CD14-positive monocyte (primary cell): Measurements from ENCODE around the gene PABPN1L. TPM values are rescaled to one million over a fixed set of nuclear protein-coding genes. Genes with fewer than 3 reads are reported as not detected.

Experiments used
- DNase-seq, 3 donors: peaks; one replicate each; pipeline ENCODE4 v3.0.0-alpha.2; 2011 to 2022
- H2AFZ ChIP-seq: 2 replicates; pipeline ENCODE4 v1.6.0; 2012; ENCODE audit warnings: mild to moderate bottlenecking, low read depth, low read length, inconsistent platforms; ENCODE audit not compliant: insufficient read depth, poor library complexity, severe bottlenecking
- H3K27ac ChIP-seq, 2 donors: 1 replicate in 1 of 2; 2 replicates in 1 of 2; pipeline ENCODE4 v1.5.1; 2012 to 2013; ENCODE audit warnings: low read length in 2 of 2, control low read depth in 1 of 2, inconsistent platforms in 1 of 2, low read depth in 1 of 2, mild to moderate bottlenecking in 1 of 2
- H3K27me3 ChIP-seq, 2 donors: one replicate each; pipeline versions ENCODE4 v1.6.0 to v1.6.1; 2011 to 2013; ENCODE audit warnings: low read length in 2 of 2; ENCODE audit not compliant: control insufficient read depth in 2 of 2, insufficient read depth in 2 of 2
- H3K36me3 ChIP-seq, 2 donors: replicated peaks in 1 of 2; 1 replicate in 1 of 2; 2 replicates in 1 of 2; pipeline versions ENCODE4 v1.5.1 to v1.6.1; 2012 to 2013; ENCODE audit warnings: low read length in 2 of 2, control low read depth in 1 of 2, inconsistent platforms in 1 of 2, mild to moderate bottlenecking in 1 of 2; ENCODE audit not compliant: insufficient read depth in 2 of 2, control insufficient read depth in 1 of 2
- H3K4me1 ChIP-seq, 2 donors: 1 replicate in 1 of 2; 2 replicates in 1 of 2; pipeline versions ENCODE4 v1.5.1 to v1.6.1; 2012 to 2013; ENCODE audit warnings: low read length in 2 of 2, control low read depth in 1 of 2, inconsistent platforms in 1 of 2, mild to moderate bottlenecking in 1 of 2, moderate library complexity in 1 of 2; ENCODE audit not compliant: insufficient read depth in 2 of 2, control insufficient read depth in 1 of 2
- H3K4me2 ChIP-seq: replicated peaks from 2 replicates; pipeline ENCODE3; 2012; ENCODE audit warnings: low read length, moderate library complexity, mild to moderate bottlenecking; ENCODE audit not compliant: poor library complexity, severe bottlenecking; ENCODE audit errors: extremely low read depth
- H3K4me3 ChIP-seq, 3 experiments: fragments of 200-600 bp in 1 of 3; sonication (generic) in 1 of 3; replicated peaks in 1 of 3; 1 replicate in 2 of 3; 2 replicates in 1 of 3; pipeline ENCODE4 v1.5.1; 2011 to 2013; ENCODE audit warnings: low read length in 3 of 3, mild to moderate bottlenecking in 3 of 3, control low read depth in 2 of 3, low read depth in 2 of 3, inconsistent platforms in 1 of 3, moderate library complexity in 1 of 3
- H3K79me2 ChIP-seq: 2 replicates; pipeline ENCODE4 v1.6.0; 2012; ENCODE audit warnings: mild to moderate bottlenecking, control low read depth, inconsistent platforms, low read length, moderate library complexity; ENCODE audit not compliant: insufficient read depth
- H3K9ac ChIP-seq: 2 replicates; pipeline ENCODE4 v1.6.0; 2017; ENCODE audit warnings: low read length, mild to moderate bottlenecking; ENCODE audit not compliant: insufficient read depth, poor library complexity, severe bottlenecking
- H3K9me3 ChIP-seq, 2 donors: replicated peaks in 1 of 2; 1 replicate in 1 of 2; 2 replicates in 1 of 2; pipeline versions ENCODE4 v1.5.1 to v1.6.1; 2012 to 2013; ENCODE audit warnings: low read length in 2 of 2, control low read depth in 1 of 2; ENCODE audit not compliant: control insufficient read depth in 1 of 2, insufficient read depth in 1 of 2
- H4K20me1 ChIP-seq: 2 replicates; pipeline ENCODE4 v1.6.0; 2012; ENCODE audit warnings: mild to moderate bottlenecking, low read length, control low read depth, moderate library complexity; ENCODE audit not compliant: insufficient read depth
- H3K27ac Mint-ChIP-seq, 7 donors: one replicate each; pipeline ENCODE4 v1.8.0; 2020; ENCODE audit warnings: mild to moderate bottlenecking in 7 of 7, mixed read lengths in 7 of 7, moderate library complexity in 6 of 7, inconsistent platforms in 2 of 7
- H3K27me3 Mint-ChIP-seq, 3 donors: one replicate each; pipeline ENCODE4 v1.8.0; 2021 to 2022; ENCODE audit warnings: low read depth in 3 of 3, mild to moderate bottlenecking in 3 of 3, mixed read lengths in 3 of 3, moderate library complexity in 3 of 3, inconsistent platforms in 1 of 3
- H3K36me3 Mint-ChIP-seq, 2 donors: one replicate each; pipeline ENCODE4 v1.8.0; 2020; ENCODE audit warnings: mixed read lengths in 2 of 2, inconsistent platforms in 1 of 2, mild to moderate bottlenecking in 1 of 2
- H3K4me1 Mint-ChIP-seq: one replicate; pipeline ENCODE4 v1.8.0; 2020; ENCODE audit warnings: mild to moderate bottlenecking, mixed read lengths
- H3K4me3 Mint-ChIP-seq, 2 donors: one replicate each; pipeline ENCODE4 v1.8.0; 2020; ENCODE audit warnings: mild to moderate bottlenecking in 2 of 2, mixed read lengths in 2 of 2, moderate library complexity in 1 of 2
- H3K9me3 Mint-ChIP-seq, 7 donors: one replicate each; pipeline ENCODE4 v1.8.0; 2020 to 2022; ENCODE audit warnings: mixed read lengths in 7 of 7, mild to moderate bottlenecking in 6 of 7, moderate library complexity in 6 of 7, inconsistent platforms in 2 of 7
- WGBS: methylation state at CpG from one replicate; pipeline ENCODE4 v1.1.5; 2013; ENCODE audit warnings: missing lambda C conversion rate; ENCODE audit not compliant: insufficient coverage; 5-methylcytosine and 5-hydroxymethylcytosine counted together
- intact Hi-C, 2 donors: fragments of 100-400 bp; cut with micrococcal nuclease; formaldehyde crosslinking; loops; one replicate each; pipeline versions ENCODE4 v1.15.0 to v1.15.1; 2023
- polyA plus RNA-seq, 3 donors: library from polyadenylated mRNA; depleted of rRNA in 1 of 3; unstranded in 2 of 3; stranded (reverse) in 1 of 3; fragments of 300-500 nt in 2 of 3; fragments of >200 nt in 1 of 3; fragmentation: Illumina TruSeq in 2 of 3; gene quantifications; 1 replicate in 2 of 3; 2 replicates in 1 of 3; pipeline ENCODE4 v1.2.3, GENCODE V29; 2012 to 2021
- TF ChIP-seq, protein P1 (sequence below): fragments of 200-600 bp; IDR thresholded peaks from one replicate; pipeline ENCODE4 v1.8.0; 2022; ENCODE audit warnings: antibody characterized with exemption, mild to moderate bottlenecking

The PABPN1L gene
- polyA plus RNA-seq, 3 donors, result 0.39 TPM; not detected in 2

DNA sequence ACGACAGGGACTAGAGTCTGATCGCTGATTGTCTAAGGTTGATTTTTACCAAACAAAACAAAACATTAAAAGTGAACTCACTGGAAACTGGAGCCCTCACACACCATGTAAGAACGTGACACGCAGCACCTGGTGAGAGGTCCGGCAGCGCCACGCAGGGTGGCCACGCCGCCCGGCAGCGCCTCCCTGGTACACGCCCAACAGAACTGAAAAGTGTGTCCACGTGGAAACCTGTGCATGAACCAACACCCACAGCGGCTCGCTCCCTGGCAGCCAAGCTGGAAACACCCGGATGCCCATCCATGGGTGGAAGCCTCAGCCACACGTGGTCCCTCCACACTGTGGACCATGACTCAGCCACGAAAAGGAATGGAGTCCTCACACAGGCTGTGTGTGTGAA is 18.8 kb downstream of the PABPN1L start:
- no peaks in the 10 kb centered on the region for H3K27me3 ChIP-seq
- H3K9ac ChIP-seq, result no peak overlapping the region
- no peak overlapping the region for H3K27ac ChIP-seq
- H3K4me3 ChIP-seq, result no peak overlapping the region
- intact Hi-C loops, result no loop called here
- 98% methylated on average over 17 of the region's 18 CpGs for WGBS
- peaks cover 41 to 67% of the 10 kb centered on the region in 2 donors for H3K36me3 Mint-ChIP-seq
- peaks cover 33% of the 10 kb centered on the region in 2 donors for H3K36me3 ChIP-seq
- no peak overlapping the region for H3K27ac Mint-ChIP-seq
- no peak overlapping the region for H2AFZ ChIP-seq
- no peak for DNase-seq
- peaks cover under 1% of the 10 kb centered on the region in 2 donors for H3K4me1 ChIP-seq
- H3K4me2 ChIP-seq, result no peak overlapping the region
- no peaks in the 10 kb centered on the region for H3K9me3 Mint-ChIP-seq
- H3K9me3 ChIP-seq, result no peaks in the 10 kb centered on the region
- peaks cover 80% of the 10 kb centered on the region for H4K20me1 ChIP-seq
- H3K79me2 ChIP-seq, result peaks cover 11% of the 10 kb centered on the region
- peaks cover 7% of the 10 kb centered on the region for H3K4me1 Mint-ChIP-seq
- no peak overlapping the region for H3K4me3 Mint-ChIP-seq
- H3K27me3 Mint-ChIP-seq, result peaks cover 0 to 2% (median 0%) of the 10 kb centered on the region in 3 donors
- TF ChIP-seq, protein P1, sequence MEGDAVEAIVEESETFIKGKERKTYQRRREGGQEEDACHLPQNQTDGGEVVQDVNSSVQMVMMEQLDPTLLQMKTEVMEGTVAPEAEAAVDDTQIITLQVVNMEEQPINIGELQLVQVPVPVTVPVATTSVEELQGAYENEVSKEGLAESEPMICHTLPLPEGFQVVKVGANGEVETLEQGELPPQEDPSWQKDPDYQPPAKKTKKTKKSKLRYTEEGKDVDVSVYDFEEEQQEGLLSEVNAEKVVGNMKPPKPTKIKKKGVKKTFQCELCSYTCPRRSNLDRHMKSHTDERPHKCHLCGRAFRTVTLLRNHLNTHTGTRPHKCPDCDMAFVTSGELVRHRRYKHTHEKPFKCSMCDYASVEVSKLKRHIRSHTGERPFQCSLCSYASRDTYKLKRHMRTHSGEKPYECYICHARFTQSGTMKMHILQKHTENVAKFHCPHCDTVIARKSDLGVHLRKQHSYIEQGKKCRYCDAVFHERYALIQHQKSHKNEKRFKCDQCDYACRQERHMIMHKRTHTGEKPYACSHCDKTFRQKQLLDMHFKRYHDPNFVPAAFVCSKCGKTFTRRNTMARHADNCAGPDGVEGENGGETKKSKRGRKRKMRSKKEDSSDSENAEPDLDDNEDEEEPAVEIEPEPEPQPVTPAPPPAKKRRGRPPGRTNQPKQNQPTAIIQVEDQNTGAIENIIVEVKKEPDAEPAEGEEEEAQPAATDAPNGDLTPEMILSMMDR, result no peak

DNA sequence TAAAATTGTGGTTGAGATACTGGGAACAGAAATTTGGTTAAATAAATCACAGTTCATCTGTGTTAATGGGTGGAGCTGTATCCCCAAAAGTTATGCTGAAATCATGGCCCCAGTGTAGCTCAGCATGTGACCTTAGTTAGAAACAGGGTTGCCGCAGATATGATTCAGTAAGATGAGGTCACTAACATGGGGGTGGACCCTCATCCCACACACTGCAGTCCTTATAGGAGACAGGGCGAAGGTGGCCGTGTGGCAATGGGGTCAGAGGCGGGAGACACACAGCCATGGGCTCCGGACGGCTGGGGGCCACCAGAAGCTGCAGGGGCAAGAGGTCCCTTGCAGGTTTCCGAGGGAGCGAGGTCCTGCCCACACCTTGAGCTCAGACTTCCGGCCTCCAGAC is 20.4 kb downstream of the PABPN1L start:
- no peaks in the 10 kb centered on the region for H3K9me3 ChIP-seq
- no peak for DNase-seq
- no peak overlapping the region for H3K4me2 ChIP-seq
- peaks cover 90% of the 10 kb centered on the region for H4K20me1 ChIP-seq
- H3K27me3 Mint-ChIP-seq, result peaks cover 0 to 3% (median 0%) of the 10 kb centered on the region in 3 donors
- no peak overlapping the region for H3K4me3 Mint-ChIP-seq
- H2AFZ ChIP-seq, result no peak overlapping the region
- peaks cover 6 to 9% of the 10 kb centered on the region in 2 donors for H3K4me1 ChIP-seq
- intact Hi-C loops, result no loop called here
- H3K36me3 Mint-ChIP-seq, result peaks cover 32 to 61% of the 10 kb centered on the region in 2 donors
- no peak overlapping the region for H3K27ac ChIP-seq
- H3K4me3 ChIP-seq, result no peak overlapping the region
- 98% methylated on average over 7 of the region's 9 CpGs for WGBS
- no peak overlapping the region for H3K27ac Mint-ChIP-seq
- no peaks in the 10 kb centered on the region for H3K9me3 Mint-ChIP-seq
- peaks cover 6% of the 10 kb centered on the region for H3K4me1 Mint-ChIP-seq
- H3K9ac ChIP-seq, result no peak overlapping the region
- H3K79me2 ChIP-seq, result peaks cover 2% of the 10 kb centered on the region
- TF ChIP-seq, protein P1, result no peak
- no peaks in the 10 kb centered on the region for H3K27me3 ChIP-seq
- peaks cover 37 to 44% of the 10 kb centered on the region in 2 donors for H3K36me3 ChIP-seq
